ENCODE data around the gene CTSL.

CTSL gene

DNA sequence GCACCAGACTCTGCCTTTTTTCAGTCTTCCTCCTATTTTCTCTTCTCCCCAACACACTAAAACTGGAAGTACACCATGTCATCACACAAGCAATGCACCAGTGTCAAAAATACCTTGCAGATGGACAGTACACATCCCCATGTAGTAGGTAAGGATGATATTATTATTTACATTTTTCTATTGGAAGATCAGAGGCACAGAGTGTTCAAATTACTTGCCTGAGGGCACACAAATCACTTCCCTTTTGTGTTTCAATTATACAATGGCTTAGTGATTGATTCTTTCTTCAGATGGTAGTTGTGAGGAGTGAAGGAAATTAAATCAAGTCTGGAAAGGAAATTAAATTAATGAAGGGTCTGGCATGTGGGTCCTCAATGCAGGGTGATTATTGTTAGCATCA lies 39.6 kb downstream of the CTSL start:
- DNase-seq = no peak

DNA sequence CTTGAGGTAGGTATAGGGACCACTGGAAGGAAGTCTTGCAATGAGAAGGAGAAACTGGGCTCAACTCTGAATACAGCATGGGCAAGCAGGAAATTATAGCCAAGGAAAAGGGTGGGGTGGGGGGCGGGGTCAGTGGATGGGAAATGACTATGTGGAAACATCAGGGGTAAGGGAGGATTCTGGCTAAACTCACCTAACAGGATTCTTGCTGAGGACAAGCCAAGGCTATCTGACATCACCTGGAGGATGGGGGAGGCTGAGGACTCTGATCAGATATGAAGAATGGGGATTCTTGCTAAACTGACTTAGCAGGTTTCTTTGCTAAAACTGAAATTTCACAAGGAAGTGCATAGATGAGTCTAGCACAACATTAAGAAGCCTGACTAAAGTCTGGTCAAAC lies 40.8 kb downstream of the CTSL start:
- no peak for DNase-seq

DNA sequence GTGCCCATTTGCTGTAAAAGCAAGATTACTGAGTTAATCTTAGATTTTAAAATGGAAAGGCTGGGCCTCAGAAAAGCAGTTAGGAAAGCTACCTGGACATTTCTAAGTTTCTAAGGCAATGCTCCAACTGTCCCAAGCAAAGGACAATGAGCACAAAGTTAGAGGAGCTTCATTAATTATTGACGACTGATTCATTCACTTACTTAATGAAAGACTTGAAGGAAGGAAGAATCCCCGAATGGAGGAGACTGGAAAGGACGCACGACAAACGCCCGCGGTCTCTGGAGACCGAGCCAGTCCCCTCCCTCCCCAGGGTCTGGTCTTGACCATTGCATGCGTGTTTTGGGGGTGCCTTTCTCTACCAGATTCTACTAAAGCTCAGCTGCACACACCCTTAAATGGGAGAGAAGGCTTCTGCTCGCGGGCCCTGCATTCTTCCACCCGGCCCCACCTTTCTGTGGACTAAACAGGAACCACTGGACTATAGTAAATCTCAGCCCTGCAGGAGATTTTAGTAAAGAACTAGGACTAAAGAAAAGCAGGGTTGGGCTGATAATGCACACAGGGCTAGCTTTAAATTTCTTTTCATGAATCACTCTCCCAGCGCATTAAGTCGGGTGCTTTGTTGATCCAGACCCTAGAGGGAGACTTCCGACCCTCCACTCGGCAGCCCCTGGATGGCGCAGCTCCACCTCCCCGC lies 44.8 kb downstream of the CTSL start:
- DNase-seq = no peak

DNA sequence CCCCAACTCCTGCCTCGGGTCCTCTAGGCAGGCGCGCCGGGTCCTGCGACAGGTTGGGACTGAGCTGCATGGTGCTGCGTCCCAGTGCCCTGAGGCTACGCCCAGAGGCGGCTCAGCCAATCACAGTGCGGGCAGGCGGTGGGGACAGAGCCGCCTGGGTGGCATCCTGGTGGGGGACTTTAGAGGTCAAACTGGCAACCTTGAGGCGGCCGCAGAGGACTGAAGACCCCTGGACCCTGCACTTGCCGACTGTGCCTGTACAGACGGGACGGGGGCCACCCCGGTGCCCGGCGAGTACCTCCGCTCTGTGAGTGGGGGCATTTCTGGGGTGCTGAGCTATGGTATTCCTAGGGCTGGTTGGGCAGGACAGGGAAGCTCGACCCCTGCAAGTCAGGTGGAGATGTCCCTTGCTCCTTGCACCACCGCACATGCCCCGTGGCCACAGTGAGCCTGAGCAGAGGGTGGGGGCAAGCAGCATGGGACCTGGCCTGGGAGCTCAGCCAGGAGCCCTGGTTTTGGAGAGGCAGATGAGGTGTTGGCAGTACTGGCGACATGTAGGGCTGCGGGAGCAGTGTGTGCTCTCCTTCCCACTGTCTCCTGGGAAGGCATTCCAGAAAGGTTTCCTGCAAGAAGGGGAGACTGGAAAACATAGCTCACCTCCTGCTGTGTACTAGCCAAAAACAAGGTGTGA lies 45.5 kb downstream of the CTSL start:
- no peak for DNase-seq

DNA sequence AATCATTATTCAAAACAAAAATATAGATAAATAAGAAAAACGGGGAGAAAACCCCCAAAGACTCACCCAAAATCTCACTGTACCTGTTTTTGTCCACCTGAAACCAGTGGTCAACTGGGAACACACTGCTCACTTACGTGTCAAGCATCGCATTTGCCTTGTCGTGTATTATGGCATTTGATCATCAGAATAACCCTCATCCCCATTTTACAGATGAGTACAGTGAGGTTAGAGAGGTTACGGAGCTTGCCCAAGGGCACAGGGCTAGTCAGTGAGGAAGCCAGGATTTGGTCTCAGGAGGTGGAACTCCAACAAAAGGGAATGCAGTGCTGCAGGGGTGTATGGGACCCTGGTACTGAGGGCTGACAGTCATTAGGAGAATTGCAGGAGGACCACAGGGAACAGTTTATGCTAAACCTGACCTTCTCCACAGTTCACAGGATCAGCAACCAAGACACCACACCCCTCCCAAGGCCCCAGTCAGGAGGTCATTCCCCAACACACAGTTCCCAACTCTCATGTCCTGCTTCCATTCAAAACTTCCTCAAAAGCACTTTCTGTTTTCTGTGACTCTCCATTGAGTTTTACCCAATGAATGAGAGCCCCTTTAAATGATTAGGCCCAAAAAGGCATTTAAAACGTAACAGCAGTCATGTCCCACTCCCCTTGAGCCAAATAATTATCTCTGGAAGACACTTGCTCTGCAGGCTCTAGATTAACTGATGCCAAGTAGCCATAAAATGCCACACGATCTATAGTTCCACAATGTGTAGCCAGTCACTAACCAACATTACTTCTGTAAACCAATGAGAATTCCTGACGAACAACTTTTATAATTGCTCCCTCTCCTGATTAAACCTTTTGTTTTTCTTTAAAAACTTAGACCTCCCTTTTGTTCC lies 50.8 kb downstream of the CTSL start:
- DNase-seq = no peak

DNA sequence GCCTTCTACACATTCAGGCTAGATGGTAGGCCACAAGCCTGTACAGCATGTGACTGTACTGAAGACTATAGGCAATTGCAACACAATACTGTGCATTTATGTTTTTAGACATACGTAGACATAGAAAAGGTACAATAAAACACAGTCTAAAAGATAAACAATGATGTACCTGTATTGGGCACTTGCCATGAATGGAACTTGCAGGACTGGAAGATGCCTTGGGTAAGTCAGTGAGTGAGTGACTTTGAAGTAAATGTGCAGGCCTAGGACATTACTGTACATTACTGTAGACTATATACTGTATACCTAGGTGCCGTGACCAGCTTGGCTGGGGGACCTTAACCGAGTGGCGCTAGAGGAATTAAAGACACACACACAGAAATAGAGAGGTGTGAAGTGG lies 53.1 kb downstream of the CTSL start:
- no peak for DNase-seq
